ENCODE data around the gene SLC7A6. TPM values are rescaled to one million over a fixed set of nuclear protein-coding genes. Genes with fewer than 3 reads are reported as not detected.

SLC7A6 gene
- total and polyA plus RNA-seq, 2 of the 8 experiments (the other 6 are each of a cell fraction or from before 2014, with no cell fraction given), result 28.0 to 37.8 TPM

DNA sequence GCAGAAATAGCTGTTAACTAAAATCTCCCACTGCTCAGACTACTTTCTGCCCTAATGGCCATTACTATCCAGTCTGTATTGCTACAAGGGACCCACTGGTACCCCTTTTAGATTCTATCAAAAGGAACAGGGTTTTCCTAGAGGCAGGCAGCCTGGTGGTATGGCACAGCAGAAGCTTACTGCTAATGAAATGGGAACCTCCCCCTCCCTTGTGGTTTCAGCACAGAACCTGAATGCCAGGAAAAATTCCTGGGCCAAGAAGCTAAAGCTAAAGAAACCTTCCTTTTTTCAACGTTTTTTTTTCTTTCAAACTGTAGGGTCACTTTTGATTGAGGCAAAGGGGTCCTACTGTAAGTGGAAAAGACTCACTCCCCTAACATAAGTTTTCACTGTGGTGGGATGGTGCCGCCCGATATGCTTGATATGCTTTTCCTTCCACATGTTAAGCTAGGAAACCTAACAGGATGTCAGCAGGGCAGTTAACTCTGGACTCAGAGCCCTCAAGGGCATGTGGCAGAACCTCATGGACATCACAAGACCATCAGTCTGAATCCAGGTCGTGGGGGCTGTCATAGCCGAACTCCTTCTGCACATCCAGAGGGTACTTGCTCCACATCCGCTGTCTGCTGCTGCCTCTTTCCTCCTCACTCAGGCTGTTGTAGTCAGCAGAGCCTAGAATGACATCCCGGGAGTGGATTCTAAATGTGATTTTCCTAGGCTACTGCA, 36.6 kb downstream of the SLC7A6 start:
- no peaks in the 10 kb centered on the region for H3K27me3 ChIP-seq (replicated peaks in 1 of 4; ENCODE audit: control insufficient read depth in 3 of 4, extremely low read depth in 1 of 4, insufficient read depth in 3 of 4, low read length in 3 of 4)
- H2AK5ac ChIP-seq (ENCODE audit: low read depth, low read length), result no peak overlapping the region
- H3K79me1 ChIP-seq (ENCODE audit: low read depth, low read length), result no peaks in the 10 kb centered on the region
- no peak overlapping the region for H3K14ac ChIP-seq (ENCODE audit: insufficient read length)
- H2BK120ac ChIP-seq (replicated peaks; ENCODE audit: low read depth, low read length), result no peak overlapping the region
- peaks cover 2 to 3% of the 10 kb centered on the region in 2 experiments for H4K20me1 ChIP-seq (replicated peaks in 1 of 2; ENCODE audit: control insufficient read depth in 1 of 2, insufficient read depth in 2 of 2, low read length in 2 of 2)
- H3K4ac ChIP-seq (replicated peaks; ENCODE audit: insufficient read length, low read depth, low read length), result no peak overlapping the region
- CTCF ChIA-PET (ENCODE audit: partially characterized antibody), result interaction anchor here (0.9 to 3.5 kb wide), 13 partner anchors 9 to 52 kb away, joined by 3 to 23 read pairs (median 5); partner anchors contain the start of genes PRMT7, SLC7A6 and SLC7A6OS
- H3K4me3 ChIP-seq (ENCODE audit: extremely low read depth in 1 of 4, insufficient read depth in 2 of 4, low read depth in 3 of 4, low read length in 4 of 4), result no peak overlapping the region
- no peak overlapping the region for H3K18ac ChIP-seq (ENCODE audit: extremely low read depth, low read length)
- no peaks in the 10 kb centered on the region for H3K23me2 ChIP-seq (ENCODE audit: low read depth, low read length)
- H3K56ac ChIP-seq (replicated peaks; ENCODE audit: insufficient read length, low read depth, low read length), result no peak overlapping the region
- no peaks in the 10 kb centered on the region for H3K4me1 ChIP-seq (replicated peaks in 1 of 4; ENCODE audit: control insufficient read depth in 3 of 4, insufficient read depth in 4 of 4, low read length in 3 of 4)
- 94% methylated on average over 7 of the region's 7 CpGs; no CpG with 5 or more reads in 1 of the 2 experiments for WGBS, 2 experiments (ENCODE audit: extremely low coverage in 1 of 2, insufficient coverage in 1 of 2, insufficient read length in 1 of 2, insufficient replicate concordance in 2 of 2, low coverage in 1 of 2, low lambda C conversion rate in 2 of 2, missing lambda C conversion rate in 1 of 2)
- no peak overlapping the region for H3K27ac ChIP-seq (ENCODE audit: low read depth, low read length)
- H2BK12ac ChIP-seq (ENCODE audit: low read depth, low read length), result no peak overlapping the region
- POLR2A ChIA-PET (ENCODE audit: partially characterized antibody), result interaction anchor here (0.6 to 3.8 kb wide), 7 partner anchors 10 to 688 kb away, joined by 3 to 35 read pairs (median 4); partner anchors contain the start of genes PRMT7 and SLC7A6OS
- no peak overlapping the region for H4K5ac ChIP-seq (ENCODE audit: insufficient read length, low read depth, low read length)
- FAIRE-seq (no peak), DNase-seq (ENCODE audit: low read depth in 1 of 2, low spot score in 2 of 2) (no peak)
- no peak overlapping the region for H2BK20ac ChIP-seq (ENCODE audit: low read length)
- no peaks in the 10 kb centered on the region for H3K79me2 ChIP-seq (ENCODE audit: control insufficient read depth in 1 of 2, insufficient read depth in 2 of 2, low read length in 2 of 2)
- H2AFZ ChIP-seq (ENCODE audit: low read length), result no peak overlapping the region
- H2BK15ac ChIP-seq (ENCODE audit: low read length), result no peak overlapping the region
- H2BK5ac ChIP-seq (ENCODE audit: low read depth, low read length), result no peak overlapping the region
- no peak overlapping the region for H3K23ac ChIP-seq (ENCODE audit: insufficient read length)
- H3K9me3 ChIP-seq (ENCODE audit: insufficient read depth in 2 of 2, low read depth in 1 of 2, low read length in 1 of 2), result no peaks in the 10 kb centered on the region
- H3K36me3 ChIP-seq (ENCODE audit: control insufficient read depth in 2 of 4, insufficient read depth in 4 of 4, low read length in 3 of 4), result peaks cover 18 to 81% (median 61%) of the 10 kb centered on the region in 4 experiments
- H4K91ac ChIP-seq (replicated peaks; ENCODE audit: insufficient read length, low read length), result no peak overlapping the region
- H4K8ac ChIP-seq (ENCODE audit: extremely low read depth, insufficient read depth, low read length), result no peak overlapping the region
- H3K4me2 ChIP-seq (ENCODE audit: insufficient read depth in 1 of 2, low read depth in 2 of 2, low read length in 2 of 2), result no peak overlapping the region
- H3K9ac ChIP-seq (replicated peaks in 1 of 4; ENCODE audit: extremely low read depth in 1 of 4, low read depth in 3 of 4, low read length in 3 of 4), result no peak overlapping the region
- no peak for TF ChIP-seq TCF12 (IDR thresholded peaks at IDR 0.05; ENCODE audit: low read depth, low read length)
- no peak for TF ChIP-seq TEAD4 (IDR thresholded peaks at IDR 0.05; ENCODE audit: low read depth, low read length)
- no peak for TF ChIP-seq BRCA1 (IDR thresholded peaks at IDR 0.05; ENCODE audit: low read depth, low read length)
- no peak for TF ChIP-seq CBX5 (IDR thresholded peaks at IDR 0.05; ENCODE audit: low read depth, low read length)
- TF ChIP-seq SIX5 (IDR thresholded peaks at IDR 0.05; ENCODE audit: low read depth, low read length), result no peak
- no peak for TF ChIP-seq JUND (IDR thresholded peaks at IDR 0.05; ENCODE audit: low read length)
- TF ChIP-seq TAF1 (IDR thresholded peaks at IDR 0.05; ENCODE audit: low read depth, low read length), result no peak
- no peak for TF ChIP-seq GABPA (IDR thresholded peaks at IDR 0.05; ENCODE audit: borderline replicate concordance, insufficient read depth, low read length)
- no peak for TF ChIP-seq CREB1 (IDR thresholded peaks at IDR 0.05)
- no peak for TF ChIP-seq CBX8 (IDR thresholded peaks at IDR 0.05; ENCODE audit: borderline replicate concordance, low read depth, low read length)
- no peak for TF ChIP-seq CHD1 (IDR thresholded peaks at IDR 0.05; ENCODE audit: low read depth, low read length)
- TF ChIP-seq EGR1 (IDR thresholded peaks at IDR 0.05; ENCODE audit: borderline replicate concordance, low read depth, low read length), result no peak
- TF ChIP-seq NANOG (IDR thresholded peaks at IDR 0.05; ENCODE audit: insufficient read depth, low read depth, low read length, poor library complexity, severe bottlenecking), result no peak
- TF ChIP-seq KDM5A (IDR thresholded peaks at IDR 0.05; ENCODE audit: low read length), result no peak
